OCI-LY3 (cell line): Measurements from ENCODE around the gene ARMH4.

Experiments
- H2AFZ ChIP-seq: fragments of 200-600, 300-600 bp; shearing (Covaris generic); 2 replicates; pipeline ENCODE4 v1.6.0; 2014; ENCODE audit warnings: antibody characterized with exemption, low read depth, low read length
- H3K27ac ChIP-seq: fragments of 200-600, 300-600 bp; sonication (generic); 2 replicates; pipeline ENCODE4 v1.5.1; 2014; ENCODE audit warnings: mild to moderate bottlenecking, low read length, moderate library complexity, mixed read lengths
- H3K27me3 ChIP-seq: fragments of 200-600, 300-600 bp; sonication (generic); 2 replicates; pipeline ENCODE4 v1.6.1; 2014; ENCODE audit warnings: low read depth, low read length, mixed read lengths
- H3K36me3 ChIP-seq: fragments of 200-600, 300-600 bp; sonication (generic); replicated peaks from 2 replicates; pipeline ENCODE3; 2014; ENCODE audit warnings: low read depth, low read length, mixed read lengths
- H3K4me1 ChIP-seq: fragments of 300-600, 200-600 bp; sonication (generic); 2 replicates; pipeline ENCODE4 v1.6.1; 2014; ENCODE audit warnings: low read length, mixed read lengths
- H3K4me2 ChIP-seq: fragments of 200-600, 300-600 bp; sonication (generic); 2 replicates; pipeline ENCODE4 v1.6.1; 2014; ENCODE audit warnings: low read length, mixed read lengths
- H3K4me3 ChIP-seq: fragments of 300-600, 200-600 bp; sonication (generic); 2 replicates; pipeline ENCODE4 v1.5.1; 2014; ENCODE audit warnings: antibody characterized with exemption, mild to moderate bottlenecking, low read length, moderate library complexity
- H3K79me2 ChIP-seq: fragments of 300-600, 200-600 bp; shearing (Covaris generic); 2 replicates; pipeline ENCODE4 v1.6.1; 2014; ENCODE audit warnings: mild to moderate bottlenecking, low read length, mixed read lengths
- H3K9ac ChIP-seq: fragments of 300-600, 200-600 bp; shearing (Covaris generic); 2 replicates; pipeline ENCODE4 v1.6.0; 2014; ENCODE audit warnings: mild to moderate bottlenecking, low read length, moderate library complexity
- H3K9me3 ChIP-seq: fragments of 200-600, 300-600 bp; shearing (Covaris generic); 2 replicates; pipeline ENCODE4 v1.6.1; 2014; ENCODE audit warnings: low read length, mixed read lengths; ENCODE audit not compliant: insufficient read depth
- H4K20me1 ChIP-seq: fragments of 200-600, 300-600 bp; sonication (generic); 2 replicates; pipeline ENCODE4 v1.6.1; 2016; ENCODE audit warnings: low read length, mixed read lengths; ENCODE audit not compliant: insufficient read depth
- EZH2phosphoT487 ChIP-seq: fragments of 200-600 bp; shearing (Covaris generic); IDR thresholded peaks from 2 replicates; pipeline ENCODE4 v1.6.1; 2018; ENCODE audit warnings: antibody characterized with exemption, mixed run types, low read depth
- TF ChIP-seq, protein P1 (sequence below): fragments of 200-600, 300-600 bp; sonication (generic); IDR thresholded peaks from 2 replicates; pipeline ENCODE4 v1.5.1; 2014; ENCODE audit warnings: antibody characterized with exemption, low read length, low read depth

ARMH4 gene

DNA sequence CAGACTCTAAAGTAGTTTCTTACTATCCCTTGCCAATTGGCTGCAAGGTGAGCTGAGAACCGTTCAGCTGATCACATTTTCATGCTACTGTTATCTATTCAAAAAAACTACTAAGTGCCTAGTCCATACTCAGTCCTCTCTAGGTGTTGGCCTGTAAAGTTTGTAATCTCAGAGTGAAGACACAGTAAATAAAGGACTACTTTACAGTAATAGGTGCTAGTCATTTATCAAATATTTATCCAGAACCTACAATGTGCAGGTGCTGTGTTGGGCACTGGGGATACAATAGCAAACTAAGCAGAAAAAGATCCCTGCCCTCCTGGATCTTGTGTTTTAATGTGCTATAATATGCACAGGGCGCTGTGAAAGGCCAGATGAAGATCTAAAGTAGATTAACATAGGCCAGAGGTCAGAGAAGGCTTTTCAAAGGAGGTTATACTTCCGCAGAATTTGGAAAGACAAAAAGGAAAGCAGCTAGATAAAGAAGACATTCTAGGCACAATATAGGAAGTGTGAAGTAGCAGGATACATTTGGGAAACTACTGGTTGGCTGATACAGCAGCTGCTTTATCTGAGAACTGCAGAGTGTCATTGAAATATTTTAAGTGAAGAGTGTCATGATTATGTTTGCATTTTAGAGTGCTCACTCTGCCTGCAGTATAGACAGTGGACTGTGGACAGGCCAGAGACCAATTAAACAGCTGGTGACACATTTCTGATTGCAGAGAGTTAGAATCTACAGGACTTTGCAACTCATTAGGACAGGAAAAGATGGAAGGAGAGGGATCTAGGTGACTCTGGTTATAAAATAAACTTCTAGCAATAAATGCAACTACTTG is 40.0 kb upstream of the ARMH4 start:
- Histone ChIP-seq H3K4me3 (no peak overlapping the region), H4K20me1 (no peaks in the 10 kb centered on the region), H3K4me2 (no peak overlapping the region), H2AFZ (no peak overlapping the region), H3K36me3 (no peaks in the 10 kb centered on the region), H3K79me2 (no peaks in the 10 kb centered on the region), H3K27ac (no peak overlapping the region), H3K9me3 (no peaks in the 10 kb centered on the region), H3K9ac (no peak overlapping the region), H3K27me3 (no peaks in the 10 kb centered on the region), H3K4me1 (no peaks in the 10 kb centered on the region)
- TF ChIP-seq EZH2phosphoT487: no peak
- TF ChIP-seq, protein P1, sequence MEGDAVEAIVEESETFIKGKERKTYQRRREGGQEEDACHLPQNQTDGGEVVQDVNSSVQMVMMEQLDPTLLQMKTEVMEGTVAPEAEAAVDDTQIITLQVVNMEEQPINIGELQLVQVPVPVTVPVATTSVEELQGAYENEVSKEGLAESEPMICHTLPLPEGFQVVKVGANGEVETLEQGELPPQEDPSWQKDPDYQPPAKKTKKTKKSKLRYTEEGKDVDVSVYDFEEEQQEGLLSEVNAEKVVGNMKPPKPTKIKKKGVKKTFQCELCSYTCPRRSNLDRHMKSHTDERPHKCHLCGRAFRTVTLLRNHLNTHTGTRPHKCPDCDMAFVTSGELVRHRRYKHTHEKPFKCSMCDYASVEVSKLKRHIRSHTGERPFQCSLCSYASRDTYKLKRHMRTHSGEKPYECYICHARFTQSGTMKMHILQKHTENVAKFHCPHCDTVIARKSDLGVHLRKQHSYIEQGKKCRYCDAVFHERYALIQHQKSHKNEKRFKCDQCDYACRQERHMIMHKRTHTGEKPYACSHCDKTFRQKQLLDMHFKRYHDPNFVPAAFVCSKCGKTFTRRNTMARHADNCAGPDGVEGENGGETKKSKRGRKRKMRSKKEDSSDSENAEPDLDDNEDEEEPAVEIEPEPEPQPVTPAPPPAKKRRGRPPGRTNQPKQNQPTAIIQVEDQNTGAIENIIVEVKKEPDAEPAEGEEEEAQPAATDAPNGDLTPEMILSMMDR: no peak

DNA sequence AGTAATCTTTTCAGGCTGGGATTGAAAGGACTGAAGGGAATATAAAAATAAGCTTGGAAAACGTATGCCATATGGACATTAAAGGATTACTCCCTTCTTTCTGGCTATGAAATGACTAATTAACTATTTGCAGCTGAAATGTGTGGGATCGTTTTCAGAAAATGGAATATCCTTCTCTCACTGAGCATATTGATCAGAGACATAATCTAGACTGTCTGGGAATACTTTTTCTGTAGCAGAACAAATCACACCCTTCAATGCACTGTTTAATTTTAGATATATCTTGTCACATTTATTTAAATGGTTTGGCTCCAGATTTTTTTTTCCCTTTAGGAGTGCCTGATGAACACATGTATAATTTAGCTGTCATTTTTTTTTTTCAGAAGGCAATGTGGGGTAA is 37.2 kb upstream of the ARMH4 start:
- no peaks in the 10 kb centered on the region for H3K79me2 ChIP-seq
- H2AFZ ChIP-seq: no peak overlapping the region
- TF ChIP-seq, protein P1: no peak
- no peak for TF ChIP-seq EZH2phosphoT487
- no peaks in the 10 kb centered on the region for H4K20me1 ChIP-seq
- no peak overlapping the region for H3K9ac ChIP-seq
- no peaks in the 10 kb centered on the region for H3K9me3 ChIP-seq
- H3K27ac ChIP-seq: no peak overlapping the region
- H3K4me2 ChIP-seq: no peak overlapping the region
- no peaks in the 10 kb centered on the region for H3K36me3 ChIP-seq
- no peak overlapping the region for H3K4me3 ChIP-seq
- no peaks in the 10 kb centered on the region for H3K4me1 ChIP-seq
- no peaks in the 10 kb centered on the region for H3K27me3 ChIP-seq

DNA sequence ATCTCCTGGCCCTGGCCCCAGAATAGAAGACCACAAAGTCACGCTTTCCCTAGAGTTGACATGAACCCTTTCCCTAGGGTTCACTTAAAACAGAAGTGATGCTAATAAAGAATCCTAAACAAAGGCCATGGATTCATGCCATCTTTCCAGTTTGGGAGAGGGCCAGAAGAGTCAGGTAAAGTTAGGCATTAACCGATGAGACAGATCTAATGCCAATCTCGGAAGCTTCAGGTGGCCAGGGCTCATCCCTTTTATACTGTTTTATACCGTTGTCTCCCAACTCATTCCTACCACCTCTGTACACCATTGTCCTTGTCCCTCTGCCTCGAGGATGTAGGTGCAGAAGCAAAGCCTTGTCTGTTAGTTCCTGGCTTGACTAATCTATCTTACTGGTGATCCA is 25.1 kb upstream of the ARMH4 start:
- Histone ChIP-seq H3K79me2 (no peaks in the 10 kb centered on the region), H3K36me3 (no peaks in the 10 kb centered on the region), H3K27ac (no peak overlapping the region), H3K4me2 (no peak overlapping the region), H2AFZ (no peak overlapping the region), H3K9me3 (no peaks in the 10 kb centered on the region), H4K20me1 (no peaks in the 10 kb centered on the region), H3K9ac (no peak overlapping the region), H3K4me3 (no peak overlapping the region), H3K4me1 (no peaks in the 10 kb centered on the region), H3K27me3 (no peaks in the 10 kb centered on the region)
- TF ChIP-seq EZH2phosphoT487: no peak
- TF ChIP-seq, protein P1: no peak

DNA sequence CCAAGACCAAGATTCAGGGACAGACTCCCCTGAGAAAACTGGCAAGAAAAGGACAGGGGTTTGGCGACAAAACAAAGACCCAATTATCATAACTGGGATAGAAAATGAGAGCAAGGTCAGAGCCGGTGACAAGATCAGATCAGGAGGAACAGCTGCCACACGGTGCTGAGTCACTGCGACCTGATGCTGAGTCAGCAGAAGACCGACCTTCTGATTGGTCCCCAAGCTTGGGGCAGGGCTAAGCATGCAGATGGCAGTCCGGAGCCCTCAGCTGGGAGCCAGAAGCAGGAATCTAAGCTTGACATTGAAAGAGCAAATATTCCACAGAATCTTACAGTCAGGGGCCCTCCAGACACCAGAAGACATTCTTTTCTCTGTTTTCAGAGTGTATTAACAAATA is 19.1 kb upstream of the ARMH4 start:
- peak overlapping the region; percentile 88 for H2AFZ ChIP-seq
- peaks cover 8% of the 10 kb centered on the region; the same call in 1 of the 2 replicates for H3K4me1 ChIP-seq
- H3K4me3 ChIP-seq: peak overlapping the region; percentile 51
- H3K36me3 ChIP-seq: no peaks in the 10 kb centered on the region
- H3K9ac ChIP-seq: peak overlapping the region; percentile 12; the same call in 1 of the 2 replicates
- no peaks in the 10 kb centered on the region for H4K20me1 ChIP-seq
- no peaks in the 10 kb centered on the region for H3K27me3 ChIP-seq
- no peaks in the 10 kb centered on the region for H3K9me3 ChIP-seq
- H3K4me2 ChIP-seq: peak overlapping the region; percentile 49
- H3K27ac ChIP-seq: no peak overlapping the region
- no peaks in the 10 kb centered on the region for H3K79me2 ChIP-seq
- TF ChIP-seq EZH2phosphoT487: no peak
- TF ChIP-seq, protein P1: no peak
